Keratinocyte (primary cell): Measurements from ENCODE around the gene PRRT1B. TPM values are rescaled to one million over a fixed set of nuclear protein-coding genes. Genes with fewer than 3 reads are reported as not detected.

ENCODE experiments used
- DNase-seq: peaks from one replicate; pipeline ENCODE4 v3.0.0-alpha.2; 2011; ENCODE audit warnings: low read depth, missing footprints, low spot score
- FAIRE-seq: peaks from 2 replicates; lab custom pipeline; 2011; peaks lifted over from hg19 to GRCh38; lab: Jason Lieb, UNC
- H2AFZ ChIP-seq: 2 replicates; pipeline ENCODE4 v1.6.0; 2012; ENCODE audit warnings: low read length, control low read depth, inconsistent platforms; ENCODE audit not compliant: control insufficient read depth
- H3K27ac ChIP-seq: 2 replicates; pipeline ENCODE4 v1.5.1; 2011; ENCODE audit warnings: low read length; ENCODE audit not compliant: control insufficient read depth, insufficient read depth
- H3K27me3 ChIP-seq: 3 replicates; pipeline ENCODE4 v1.6.0; 2011; ENCODE audit warnings: low read length; ENCODE audit not compliant: control insufficient read depth, insufficient read depth; ENCODE audit errors: extremely low read depth
- H3K36me3 ChIP-seq, 2 experiments: 2 replicates in 1 of 2; 3 replicates in 1 of 2; pipeline ENCODE4 v1.5.1; 2011; ENCODE audit warnings: low read length in 2 of 2, mild to moderate bottlenecking in 1 of 2; ENCODE audit not compliant: control insufficient read depth in 2 of 2, insufficient read depth in 2 of 2; ENCODE audit errors: extremely low read depth in 1 of 2
- H3K4me1 ChIP-seq: 3 replicates; pipeline ENCODE4 v1.5.1; 2011; ENCODE audit warnings: low read length; ENCODE audit not compliant: control insufficient read depth, insufficient read depth; ENCODE audit errors: extremely low read depth
- H3K4me2 ChIP-seq: 3 replicates; pipeline ENCODE4 v1.6.0; 2011; ENCODE audit warnings: low read depth, low read length; ENCODE audit not compliant: control insufficient read depth, insufficient read depth; ENCODE audit errors: extremely low read depth
- H3K4me3 ChIP-seq, 3 experiments: fragments of 200-600 bp in 1 of 3; sonication (generic) in 1 of 3; 2 replicates in 2 of 3; 3 replicates in 1 of 3; pipeline ENCODE4 v1.5.1; 2011 to 2016; ENCODE audit warnings: low read length in 3 of 3, mild to moderate bottlenecking in 3 of 3, control low read depth in 2 of 3, inconsistent platforms in 1 of 3, low read depth in 1 of 3, mixed read lengths in 1 of 3, mixed run types in 1 of 3, moderate library complexity in 1 of 3; ENCODE audit not compliant: control insufficient read depth in 2 of 3, insufficient read depth in 2 of 3; ENCODE audit errors: extremely low read depth in 1 of 3
- H3K79me2 ChIP-seq: 2 replicates; pipeline ENCODE4 v1.6.0; 2012; ENCODE audit warnings: low read length; ENCODE audit not compliant: control insufficient read depth, insufficient read depth
- H3K9ac ChIP-seq: 3 replicates; pipeline ENCODE4 v1.6.0; 2011; ENCODE audit warnings: low read length; ENCODE audit not compliant: control insufficient read depth, insufficient read depth; ENCODE audit errors: extremely low read depth
- H3K9me1 ChIP-seq: 3 replicates; pipeline ENCODE4 v1.6.0; 2011; ENCODE audit warnings: low read length; ENCODE audit not compliant: control insufficient read depth, insufficient read depth; ENCODE audit errors: extremely low read depth
- H3K9me3 ChIP-seq: 2 replicates; pipeline ENCODE4 v1.5.1; 2012; ENCODE audit warnings: low read depth, low read length; ENCODE audit not compliant: control insufficient read depth
- H4K20me1 ChIP-seq: 3 replicates; pipeline ENCODE4 v1.6.0; 2011; ENCODE audit warnings: low read length; ENCODE audit not compliant: control insufficient read depth, insufficient read depth; ENCODE audit errors: extremely low read depth
- EZH2 ChIP-seq: IDR thresholded peaks from one replicate; pipeline ENCODE4 v1.6.1; 2012; ENCODE audit warnings: inconsistent platforms, mild to moderate bottlenecking, low read length, moderate library complexity
- dilution Hi-C: fragments of 300-500 bp; cut with MboI; formaldehyde crosslinking; loops from one replicate; pipeline ENCODE4 v1.7.0; 2020; ENCODE audit warnings: low sequenced_read_pairs; ENCODE audit not compliant: extremely low pct_ligation_motif_present
- polyA plus RNA-seq, 5 experiments: library from polyadenylated mRNA; depleted of rRNA in 3 of 5; stranded (reverse) in 3 of 5; stranded (forward) in 1 of 5; unstranded in 1 of 5; fragments of >200 nt; gene quantifications; 1 replicate in 1 of 5; 2 replicates in 3 of 5; 3 replicates in 1 of 5; pipeline versions ENCODE4 v1.2.1 to v1.2.3, GENCODE V29; 2011 to 2012; ENCODE audit warnings: missing spikeins in 2 of 5, low read depth in 1 of 5, low replicate concordance in 1 of 5
- TF ChIP-seq, protein P1 (sequence below), 3 experiments: IDR thresholded peaks in 1 of 3; conservative IDR thresholded peaks in 1 of 3; optimal IDR thresholded peaks in 1 of 3; 2 replicates in 2 of 3; 3 replicates in 1 of 3; pipeline versions ENCODE3 to v1.5.1; 2011; ENCODE audit warnings: low read length in 3 of 3, mild to moderate bottlenecking in 3 of 3, moderate library complexity in 2 of 3, control low read depth in 1 of 3, inconsistent platforms in 1 of 3; ENCODE audit not compliant: insufficient read depth in 2 of 3; ENCODE audit errors: extremely low read depth in 1 of 3

PRRT1B gene
- polyA plus RNA-seq, 1 donor (not counting 4 experiments of a cell fraction or from before 2014, with no cell fraction given): not detected

DNA sequence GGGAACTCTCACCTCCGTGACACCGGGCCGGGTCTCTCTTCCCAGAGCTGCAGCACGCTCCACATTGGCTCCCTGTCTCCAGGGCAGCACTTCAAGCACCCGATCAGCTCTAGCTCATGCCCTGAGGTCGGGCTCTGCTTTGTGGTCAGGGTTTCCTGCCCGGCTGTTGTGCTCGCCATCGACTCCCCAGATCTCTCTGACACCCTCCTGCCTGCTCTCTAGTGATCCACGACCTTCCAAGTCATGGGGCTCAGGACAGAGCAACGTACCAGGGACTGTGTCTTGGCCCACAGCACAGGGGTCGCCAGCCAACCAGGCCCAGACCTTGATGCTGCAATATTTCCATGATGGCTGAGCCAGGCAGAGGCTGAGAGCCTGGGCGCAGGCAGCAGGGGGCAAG lies 45.1 kb downstream of the PRRT1B start:
- Histone ChIP-seq H3K4me3 (no peak overlapping the region), H3K4me2 (no peak overlapping the region), H3K36me3 (peaks cover 10 to 21% of the 10 kb centered on the region in 2 experiments), H3K27me3 (no peaks in the 10 kb centered on the region), H3K79me2 (no peaks in the 10 kb centered on the region), H3K9me1 (no peaks in the 10 kb centered on the region), H3K4me1 (no peaks in the 10 kb centered on the region), H3K9me3 (no peaks in the 10 kb centered on the region), H3K9ac (no peak overlapping the region), H2AFZ (no peak overlapping the region), H4K20me1 (no peaks in the 10 kb centered on the region), H3K27ac (no peak overlapping the region)
- TF ChIP-seq, protein P1, sequence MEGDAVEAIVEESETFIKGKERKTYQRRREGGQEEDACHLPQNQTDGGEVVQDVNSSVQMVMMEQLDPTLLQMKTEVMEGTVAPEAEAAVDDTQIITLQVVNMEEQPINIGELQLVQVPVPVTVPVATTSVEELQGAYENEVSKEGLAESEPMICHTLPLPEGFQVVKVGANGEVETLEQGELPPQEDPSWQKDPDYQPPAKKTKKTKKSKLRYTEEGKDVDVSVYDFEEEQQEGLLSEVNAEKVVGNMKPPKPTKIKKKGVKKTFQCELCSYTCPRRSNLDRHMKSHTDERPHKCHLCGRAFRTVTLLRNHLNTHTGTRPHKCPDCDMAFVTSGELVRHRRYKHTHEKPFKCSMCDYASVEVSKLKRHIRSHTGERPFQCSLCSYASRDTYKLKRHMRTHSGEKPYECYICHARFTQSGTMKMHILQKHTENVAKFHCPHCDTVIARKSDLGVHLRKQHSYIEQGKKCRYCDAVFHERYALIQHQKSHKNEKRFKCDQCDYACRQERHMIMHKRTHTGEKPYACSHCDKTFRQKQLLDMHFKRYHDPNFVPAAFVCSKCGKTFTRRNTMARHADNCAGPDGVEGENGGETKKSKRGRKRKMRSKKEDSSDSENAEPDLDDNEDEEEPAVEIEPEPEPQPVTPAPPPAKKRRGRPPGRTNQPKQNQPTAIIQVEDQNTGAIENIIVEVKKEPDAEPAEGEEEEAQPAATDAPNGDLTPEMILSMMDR (optimal IDR thresholded peaks at IDR 0.05 in 1 of 3, IDR thresholded peaks at IDR 0.05 in 1 of 3, conservative IDR thresholded peaks at IDR 0.05 in 1 of 3; ENCODE audit: extremely low read depth in 1 of 3, insufficient read depth in 2 of 3, low read length in 3 of 3): no peak
- no peak for TF ChIP-seq EZH2
- no peak for DNase-seq
- no peak for FAIRE-seq
- dilution Hi-C loops: no loop called here

DNA sequence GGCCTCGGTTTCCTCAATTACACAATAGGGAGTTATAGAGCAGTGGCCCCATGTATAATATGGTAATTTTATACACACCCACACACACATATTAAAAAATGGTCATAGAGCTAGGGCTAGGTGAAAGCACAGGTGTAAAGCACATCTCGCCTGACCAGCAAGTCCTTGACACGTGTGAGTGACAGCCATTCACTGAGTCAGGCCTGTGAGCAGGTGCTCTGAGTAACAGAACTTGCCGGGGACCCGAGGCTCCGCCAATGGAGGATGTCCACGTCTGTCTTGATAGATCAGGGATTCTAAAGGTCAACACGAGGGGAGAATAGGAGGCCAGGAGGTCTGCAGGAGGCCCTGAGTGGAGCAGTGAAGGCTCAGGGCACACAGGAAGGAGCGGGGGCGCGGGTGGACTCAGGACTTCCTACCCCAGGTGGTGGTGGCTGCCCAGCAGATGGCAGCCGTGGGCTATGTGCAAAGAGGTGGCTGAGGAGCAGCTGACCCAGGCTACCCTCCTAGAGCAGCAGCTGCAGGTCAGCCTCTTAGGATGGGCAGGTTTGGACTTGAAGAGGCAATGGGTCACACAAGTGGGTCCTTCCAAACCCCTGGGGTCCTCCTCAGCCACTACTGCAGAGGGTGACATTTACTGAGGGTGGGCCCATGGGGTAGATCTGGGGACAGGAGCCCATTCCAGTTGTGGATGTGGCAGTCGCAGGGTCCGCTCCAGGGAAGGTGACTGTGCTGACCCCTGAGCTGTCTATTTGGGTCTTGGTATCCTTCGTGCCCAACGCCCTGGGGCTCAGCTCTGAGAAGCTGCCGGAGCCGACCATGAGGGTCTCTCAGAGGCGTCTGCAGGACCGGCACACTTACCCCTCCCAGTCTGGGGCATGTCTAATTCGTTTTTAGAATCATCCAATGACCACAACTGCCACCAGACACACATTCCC lies 45.9 kb downstream of the PRRT1B start:
- Histone ChIP-seq H2AFZ (no peak overlapping the region), H3K27ac (no peak overlapping the region)

More for the DNA sequence above, 45.9 kb downstream of the PRRT1B start:
- FAIRE-seq (peak; percentile 78), DNase-seq (peak; percentile 19)
- Histone ChIP-seq H3K4me3 (no peak overlapping the region), H3K79me2 (no peaks in the 10 kb centered on the region), H3K9ac (no peak overlapping the region), H3K9me1 (no peaks in the 10 kb centered on the region), H3K4me1 (no peaks in the 10 kb centered on the region), H3K4me2 (no peak overlapping the region), H3K36me3 (peaks cover 17 to 22% of the 10 kb centered on the region in 2 experiments), H3K27me3 (no peaks in the 10 kb centered on the region), H4K20me1 (no peaks in the 10 kb centered on the region), H3K9me3 (no peaks in the 10 kb centered on the region)
- TF ChIP-seq, protein P1 (optimal IDR thresholded peaks at IDR 0.05 in 1 of 3, IDR thresholded peaks at IDR 0.05 in 1 of 3, conservative IDR thresholded peaks at IDR 0.05 in 1 of 3; ENCODE audit: extremely low read depth in 1 of 3, insufficient read depth in 2 of 3, low read length in 3 of 3): peak; percentile 70 to 95 (median 81)
- no peak for TF ChIP-seq EZH2
- dilution Hi-C loops: no loop called here
